ENCODE results near the gene SH2D5. TPM values are rescaled to one million over a fixed set of nuclear protein-coding genes. Genes with fewer than 3 reads are reported as not detected.
A peak's percentile ranks its signal among the peaks of the same experiment; 100 is the strongest.

The SH2D5 gene
- total RNA-seq, 1 donor from 2014 or later = under 0.01 TPM

- DNase-seq = no peak
Measured at GRCh38 chr1:20713440-20713839, 19.1 kb downstream of the SH2D5 start.

- DNase-seq = no peak
Measured at GRCh38 chr1:20712215-20712577, 20.3 kb downstream of the SH2D5 start.

- no peak for DNase-seq
Measured at GRCh38 chr1:20711285-20712214, 21.0 kb downstream of the SH2D5 start.

GRCh38 chr1:20710469-20711284 is 21.8 kb downstream of the SH2D5 start:
- DNase-seq = no peak

- no peak for DNase-seq
Measured at GRCh38 chr1:20709868-20710267, 22.6 kb downstream of the SH2D5 start.

- DNase-seq = no peak
Measured at GRCh38 chr1:20708891-20709290, 23.6 kb downstream of the SH2D5 start.

- DNase-seq = no peak
Measured at GRCh38 chr1:20708057-20708456, 24.4 kb downstream of the SH2D5 start.

- no peak for DNase-seq
Measured at GRCh38 chr1:20706841-20707240, 25.7 kb downstream of the SH2D5 start.

GRCh38 chr1:20705203-20705755 is 27.2 kb downstream of the SH2D5 start:
- no peak for DNase-seq

GRCh38 chr1:20704390-20705202 is 27.9 kb downstream of the SH2D5 start:
- no peak for DNase-seq

GRCh38 chr1:20703124-20703756 is 29.3 kb downstream of the SH2D5 start:
- no peak for DNase-seq

- DNase-seq = peak; percentile 49
Measured at GRCh38 chr1:20702416-20702815, 30.1 kb downstream of the SH2D5 start.

GRCh38 chr1:20701847-20702246 is 30.7 kb downstream of the SH2D5 start:
- DNase-seq = no peak

GRCh38 chr1:20701446-20701845 is 31.1 kb downstream of the SH2D5 start:
- no peak for DNase-seq

GRCh38 chr1:20700636-20701215 is 31.8 kb downstream of the SH2D5 start:
- peak; percentile 31 for DNase-seq

- DNase-seq = no peak
Measured at GRCh38 chr1:20699558-20699957, 32.9 kb downstream of the SH2D5 start.

GRCh38 chr1:20698195-20698910 is 34.1 kb downstream of the SH2D5 start:
- no peak for DNase-seq

GRCh38 chr1:20697563-20697962 is 34.9 kb downstream of the SH2D5 start:
- no peak for DNase-seq

- DNase-seq = peak; percentile 92
Measured at GRCh38 chr1:20696397-20697333, 35.8 kb downstream of the SH2D5 start.

GRCh38 chr1:20695515-20695914 is 37.0 kb downstream of the SH2D5 start:
- no peak for DNase-seq
